ENCODE results near the gene DNAJB1.

- TF ChIP-seq, protein P1, sequence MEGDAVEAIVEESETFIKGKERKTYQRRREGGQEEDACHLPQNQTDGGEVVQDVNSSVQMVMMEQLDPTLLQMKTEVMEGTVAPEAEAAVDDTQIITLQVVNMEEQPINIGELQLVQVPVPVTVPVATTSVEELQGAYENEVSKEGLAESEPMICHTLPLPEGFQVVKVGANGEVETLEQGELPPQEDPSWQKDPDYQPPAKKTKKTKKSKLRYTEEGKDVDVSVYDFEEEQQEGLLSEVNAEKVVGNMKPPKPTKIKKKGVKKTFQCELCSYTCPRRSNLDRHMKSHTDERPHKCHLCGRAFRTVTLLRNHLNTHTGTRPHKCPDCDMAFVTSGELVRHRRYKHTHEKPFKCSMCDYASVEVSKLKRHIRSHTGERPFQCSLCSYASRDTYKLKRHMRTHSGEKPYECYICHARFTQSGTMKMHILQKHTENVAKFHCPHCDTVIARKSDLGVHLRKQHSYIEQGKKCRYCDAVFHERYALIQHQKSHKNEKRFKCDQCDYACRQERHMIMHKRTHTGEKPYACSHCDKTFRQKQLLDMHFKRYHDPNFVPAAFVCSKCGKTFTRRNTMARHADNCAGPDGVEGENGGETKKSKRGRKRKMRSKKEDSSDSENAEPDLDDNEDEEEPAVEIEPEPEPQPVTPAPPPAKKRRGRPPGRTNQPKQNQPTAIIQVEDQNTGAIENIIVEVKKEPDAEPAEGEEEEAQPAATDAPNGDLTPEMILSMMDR (IDR thresholded peaks at IDR 0.05), result no peak
- TF ChIP-seq POLR2A (IDR thresholded peaks at IDR 0.05), result no peak
- TF ChIP-seq POLR2AphosphoS5 (IDR thresholded peaks at IDR 0.05), result no peak
These were observed 18.9 kb upstream of the DNAJB1 start for GRCh38 chr19:14536926-14537692.
